ENCODE measurements around the gene MICA.

GRCh38 chr6:31419842-31420241 lies 16.4 kb downstream of the MICA start:
- TF ChIP-seq CTCF (IDR thresholded peaks at IDR 0.05) (no peak), POLR2A (IDR thresholded peaks at IDR 0.05) (no peak)
